Spinal cord (tissue), 10 donors: Measurements from ENCODE around the gene CHP1. TPM values are rescaled to one million over a fixed set of nuclear protein-coding genes. Genes with fewer than 3 reads are reported as not detected.
"Not testable (repeated sequence)": the region's sequence is repeated elsewhere in the genome, so short reads cannot be mapped to it uniquely, and the experiment has no call there.

ENCODE experiments used
- DNase-seq, 6 donors: peaks; one replicate each; pipeline versions ENCODE4 v3.0.0 to v3.0.0-alpha.2; 2013 to 2015; ENCODE audit warnings: low spot score in 6 of 6, low read depth in 4 of 6
- H3K27ac ChIP-seq: one replicate; pipeline ENCODE4 v1.5.1; 2013; ENCODE audit warnings: low read depth, low read length, control low read depth
- H3K27me3 ChIP-seq: one replicate; pipeline ENCODE4 v1.6.1; 2013; ENCODE audit warnings: low read length; ENCODE audit not compliant: control insufficient read depth, insufficient read depth
- H3K36me3 ChIP-seq: one replicate; pipeline ENCODE4 v1.6.1; 2013; ENCODE audit warnings: low read length; ENCODE audit not compliant: control insufficient read depth, insufficient read depth
- H3K4me1 ChIP-seq: one replicate; pipeline ENCODE4 v1.6.1; 2013; ENCODE audit warnings: low read length; ENCODE audit not compliant: control insufficient read depth, insufficient read depth
- H3K4me3 ChIP-seq: one replicate; pipeline ENCODE4 v1.5.1; 2013; ENCODE audit warnings: low read depth, low read length, control low read depth
- H3K9me3 ChIP-seq: one replicate; pipeline ENCODE4 v1.6.1; 2013; ENCODE audit warnings: low read length; ENCODE audit not compliant: control insufficient read depth, insufficient read depth
- WGBS: methylation state at CpG from one replicate; pipeline ENCODE4 v1.1.5; 2013; ENCODE audit warnings: missing lambda C conversion rate; ENCODE audit not compliant: insufficient coverage; 5-methylcytosine and 5-hydroxymethylcytosine counted together
- polyA plus RNA-seq, 2 donors: library from polyadenylated mRNA; unstranded; fragments of 120-200 nt; gene quantifications; one replicate each; pipeline ENCODE4 v1.2.1, GENCODE V29; 2013; ENCODE audit not compliant: insufficient read length in 2 of 2
- total RNA-seq, 2 donors: library from RNA; depleted of rRNA in 1 of 2; stranded (reverse); fragments of 120-200 nt in 1 of 2; fragments of >200 nt in 1 of 2; gene quantifications; one replicate each; pipeline versions ENCODE4 v1.2.3 to v1.2.4, GENCODE V29; 2013 to 2014
- donor health status: healthy.

The CHP1 gene
- total and polyA plus RNA-seq, 4 donors, result 55.2 to 76.4 (median 66.6) TPM

- Histone ChIP-seq H3K27me3 (no peaks in the 10 kb centered on the region), H3K4me3 (no peak overlapping the region), H3K36me3 (no peaks in the 10 kb centered on the region), H3K9me3 (no peaks in the 10 kb centered on the region), H3K27ac (no peak overlapping the region), H3K4me1 (no peaks in the 10 kb centered on the region)
- no peak for DNase-seq
- 44% methylated on average over 1 of the region's 1 CpG for WGBS
Measured at GRCh38 chr15:41218851-41219250, 12.2 kb upstream of the CHP1 start.

GRCh38 chr15:41219381-41219780 is 11.7 kb upstream of the CHP1 start:
- H3K4me3 ChIP-seq, result no peak overlapping the region
- no CpG with 5 or more reads among the region's 3 CpGs for WGBS
- H3K4me1 ChIP-seq, result no peaks in the 10 kb centered on the region
- H3K27me3 ChIP-seq, result no peaks in the 10 kb centered on the region
- no peak for DNase-seq
- H3K36me3 ChIP-seq, result no peaks in the 10 kb centered on the region
- H3K9me3 ChIP-seq, result no peaks in the 10 kb centered on the region
- H3K27ac ChIP-seq, result no peak overlapping the region

GRCh38 chr15:41230345-41230649 is 771 bp upstream of the CHP1 start:
- DNase-seq, result no peak
- peak overlapping the region; percentile 96 for H3K27ac ChIP-seq
- H3K4me1 ChIP-seq, result peaks cover 11% of the 10 kb centered on the region
- H3K4me3 ChIP-seq, result peak overlapping the region; percentile 98
- peaks cover 2% of the 10 kb centered on the region for H3K36me3 ChIP-seq
- 25% methylated on average over 10 of the region's 10 CpGs for WGBS
- H3K9me3 ChIP-seq, result no peaks in the 10 kb centered on the region
- no peaks in the 10 kb centered on the region for H3K27me3 ChIP-seq

- Histone ChIP-seq H3K27ac (peak overlapping the region; percentile 96), H3K36me3 (peaks cover 2% of the 10 kb centered on the region), H3K9me3 (no peaks in the 10 kb centered on the region), H3K4me1 (peaks cover 11% of the 10 kb centered on the region), H3K27me3 (no peaks in the 10 kb centered on the region), H3K4me3 (peak overlapping the region; percentile 98)
- peak in 1 of 6 donors; percentile 2 for DNase-seq
- under 1% methylated on average over 20 of the region's 28 CpGs for WGBS
Measured at GRCh38 chr15:41231422-41232226, 556 bp downstream of the CHP1 start.

GRCh38 chr15:41233367-41233771 is 2.3 kb downstream of the CHP1 start:
- Histone ChIP-seq H3K27ac (no peak overlapping the region), H3K27me3 (no peaks in the 10 kb centered on the region), H3K4me1 (peaks cover 11% of the 10 kb centered on the region), H3K4me3 (no peak overlapping the region), H3K36me3 (peaks cover 2% of the 10 kb centered on the region), H3K9me3 (no peaks in the 10 kb centered on the region)
- DNase-seq, result no peak
- WGBS, result 93% methylated on average over 1 of the region's 1 CpG

GRCh38 chr15:41235228-41235627 is 4.2 kb downstream of the CHP1 start:
- H3K36me3 ChIP-seq, DNase-seq, H3K27me3 ChIP-seq, H3K9me3 ChIP-seq, H3K4me3 ChIP-seq, H3K27ac ChIP-seq: not testable (repeated sequence)
- no CpG with 5 or more reads among the region's 5 CpGs for WGBS
- H3K4me1 ChIP-seq, result peaks cover 11% of the 10 kb centered on the region

- Histone ChIP-seq H3K9me3 (no peaks in the 10 kb centered on the region), H3K36me3 (peaks cover 2% of the 10 kb centered on the region), H3K27me3 (no peaks in the 10 kb centered on the region), H3K4me3 (no peak overlapping the region), H3K4me1 (peaks cover 5% of the 10 kb centered on the region), H3K27ac (no peak overlapping the region)
- no peak for DNase-seq
Measured at GRCh38 chr15:41235929-41236328, 4.9 kb downstream of the CHP1 start.

- Histone ChIP-seq H3K36me3 (no peaks in the 10 kb centered on the region), H3K9me3 (no peaks in the 10 kb centered on the region), H3K27ac (no peak overlapping the region), H3K4me3 (no peak overlapping the region), H3K4me1 (no peaks in the 10 kb centered on the region), H3K27me3 (no peaks in the 10 kb centered on the region)
- WGBS, result no CpG with 5 or more reads among the region's 5 CpGs
- DNase-seq, result no peak
Measured at GRCh38 chr15:41238100-41238499, 7.0 kb downstream of the CHP1 start.

GRCh38 chr15:41241221-41241964 is 10.3 kb downstream of the CHP1 start:
- DNase-seq, result peak in 3 of 6 donors; percentile 14 to 77 (median 67)

GRCh38 chr15:41250745-41251144 is 19.7 kb downstream of the CHP1 start:
- H3K36me3 ChIP-seq, result peaks cover 14% of the 10 kb centered on the region
- H3K27ac ChIP-seq, H3K4me3 ChIP-seq, H3K9me3 ChIP-seq, H3K4me1 ChIP-seq, DNase-seq, H3K27me3 ChIP-seq: not testable (repeated sequence)
- 93% methylated on average over 6 of the region's 8 CpGs for WGBS

More at GRCh38 chr15:41241221-41241964, 10.3 kb downstream of the CHP1 start:
- H3K36me3 ChIP-seq, result peaks cover 4% of the 10 kb centered on the region
- H3K9me3 ChIP-seq, result no peaks in the 10 kb centered on the region
- 40% methylated on average over 5 of the region's 6 CpGs for WGBS
- no peak overlapping the region for H3K27ac ChIP-seq
- H3K27me3 ChIP-seq, result no peaks in the 10 kb centered on the region
- no peak overlapping the region for H3K4me3 ChIP-seq
- no peaks in the 10 kb centered on the region for H3K4me1 ChIP-seq
